HepG2 (cell line): ENCODE measurements around the gene MBL2. TPM values are rescaled to one million over a fixed set of nuclear protein-coding genes. Genes with fewer than 3 reads are reported as not detected.

Experiments used
- ATAC-seq: fragments of 200-7000 bp; cut with Tn5 transposase; 3 replicates; pipeline ENCODE4 v1.9.1; 2020; ENCODE audit warnings: mild to moderate bottlenecking, moderate library complexity
- BruUV-seq: library from RNA; stranded (reverse); fragments of 400-500 nt; replicated peaks from 2 replicates; lab custom pipeline; 2021; lab: Mats Ljungman, UMichigan
- CTCF ChIA-PET: fragments of 300-600 bp; formaldehyde crosslinking; extraction: SDS; loops from one replicate; lab custom pipeline; 2021; ENCODE audit warnings: low total read pairs, inconsistent platforms, low intra/inter-chr PET ratio; lab: Yijun Ruan, JAX
- POLR2A ChIA-PET: fragments of 350-600 bp; sonication (Branson Sonifier 250); formaldehyde crosslinking; loops from one replicate; lab custom pipeline; 2020; ENCODE audit warnings: antibody characterized with exemption, inconsistent platforms; lab: Yijun Ruan, JAX
- DNase-seq: peaks from one replicate; pipeline ENCODE4 v3.0.0-alpha.2; 2015; ENCODE audit warnings: low spot score
- FAIRE-seq: peaks from 3 replicates; lab custom pipeline; 2011; peaks lifted over from hg19 to GRCh38; lab: Jason Lieb, UNC
- H2AFZ ChIP-seq: one replicate; pipeline ENCODE4 v1.6.1; 2011; ENCODE audit warnings: low read length, inconsistent platforms
- H3K27ac ChIP-seq: fragments of 300-600 bp; 3 replicates; pipeline ENCODE4 v1.8.0; 2011; ENCODE audit warnings: mixed run types, mild to moderate bottlenecking, mixed read lengths, low read length, inconsistent platforms; ENCODE audit not compliant: insufficient read depth; ENCODE audit errors: extremely low read length
- H3K27me3 ChIP-seq, 2 experiments: fragments of 200-600 bp in 1 of 2; 2 replicates in 1 of 2; 3 replicates in 1 of 2; pipeline versions ENCODE4 v1.6.0 to v1.8.0; 2011; ENCODE audit warnings: low read length in 2 of 2, mild to moderate bottlenecking in 2 of 2, moderate library complexity in 2 of 2, inconsistent platforms in 1 of 2; ENCODE audit not compliant: insufficient read depth in 2 of 2, control insufficient read depth in 1 of 2
- H3K36me3 ChIP-seq, 2 experiments: fragments of 200-600 bp in 1 of 2; replicated peaks in 1 of 2; 2 replicates in 1 of 2; 3 replicates in 1 of 2; pipeline versions ENCODE4 v1.5.1 to v1.8.0; 2011; ENCODE audit warnings: low read length in 2 of 2, inconsistent platforms in 1 of 2; ENCODE audit not compliant: insufficient read depth in 2 of 2, control insufficient read depth in 1 of 2
- H3K4me1 ChIP-seq: 2 replicates; pipeline ENCODE4 v1.5.1; 2012; ENCODE audit warnings: low read length, inconsistent platforms; ENCODE audit not compliant: insufficient read depth
- H3K4me2 ChIP-seq: 2 replicates; pipeline ENCODE4 v1.6.0; 2011; ENCODE audit warnings: low read depth, low read length, inconsistent platforms
- H3K4me3 ChIP-seq, 3 experiments: fragments of 200-600 bp in 1 of 3; sonication (generic), shearing (Covaris generic) in 1 of 3; replicated peaks in 1 of 3; 2 replicates each; pipeline ENCODE4 v1.5.1; 2011 to 2016; ENCODE audit warnings: low read length in 3 of 3, inconsistent platforms in 2 of 3, low read depth in 2 of 3, mild to moderate bottlenecking in 2 of 3, control low read depth in 1 of 3, mixed read lengths in 1 of 3; ENCODE audit not compliant: insufficient read depth in 1 of 3
- H3K79me2 ChIP-seq: one replicate; pipeline ENCODE4 v1.6.1; 2011; ENCODE audit warnings: low read length, inconsistent platforms; ENCODE audit not compliant: insufficient read depth
- H3K9ac ChIP-seq: 2 replicates; pipeline ENCODE4 v1.6.0; 2011; ENCODE audit warnings: mild to moderate bottlenecking, low read depth, low read length, inconsistent platforms; ENCODE audit not compliant: insufficient read depth
- H3K9me3 ChIP-seq: 2 replicates; pipeline ENCODE4 v1.5.1; 2012; ENCODE audit warnings: mild to moderate bottlenecking, low read length
- H4K20me1 ChIP-seq: 2 replicates; pipeline ENCODE4 v1.6.0; 2011; ENCODE audit warnings: inconsistent platforms, mild to moderate bottlenecking, low read length, moderate library complexity; ENCODE audit not compliant: insufficient read depth
- EEA1 ChIP-seq: sonication (generic); formaldehyde crosslinking; IDR thresholded peaks from 2 replicates; pipeline ENCODE4 v1.5.1; 2020; ENCODE audit warnings: mild to moderate bottlenecking, missing genetic modification reagents, borderline replicate concordance
- GRHL1 ChIP-seq: sonication (generic); formaldehyde crosslinking; conservative IDR thresholded peaks from 2 replicates; pipeline ENCODE4 v1.8.0; 2022; ENCODE audit warnings: missing genetic modification reagents
- HIVEP1 ChIP-seq: sonication (generic); formaldehyde crosslinking; IDR thresholded peaks from 2 replicates; pipeline ENCODE4 v1.4.0; 2020; ENCODE audit warnings: mild to moderate bottlenecking, missing genetic modification reagents
- STAG1 ChIP-seq: sonication (generic); formaldehyde crosslinking; IDR thresholded peaks from 2 replicates; pipeline ENCODE4 v1.4.0; 2020; ENCODE audit warnings: missing genetic modification reagents
- ZNF18 ChIP-seq: sonication (generic); formaldehyde crosslinking; IDR thresholded peaks from 2 replicates; pipeline ENCODE4 v1.8.0; 2022; ENCODE audit warnings: mild to moderate bottlenecking, missing genetic modification reagents; ENCODE audit not compliant: insufficient replicate concordance
- ZNF382 ChIP-seq: sonication (generic); formaldehyde crosslinking; IDR thresholded peaks from 2 replicates; pipeline ENCODE4 v1.5.0; 2020; ENCODE audit warnings: missing genetic modification reagents, mild to moderate bottlenecking, borderline replicate concordance
- ZNF431 ChIP-seq: sonication (generic); formaldehyde crosslinking; IDR thresholded peaks from 2 replicates; pipeline ENCODE4 v1.9.0; 2022; ENCODE audit warnings: missing genetic modification reagents, low read depth, mild to moderate bottlenecking, borderline replicate concordance
- ZNF546 ChIP-seq: sonication (generic); formaldehyde crosslinking; conservative IDR thresholded peaks from 2 replicates; pipeline ENCODE4 v1.8.1; 2023; ENCODE audit warnings: mild to moderate bottlenecking, missing genetic modification reagents
- ZNF709 ChIP-seq: sonication (generic); formaldehyde crosslinking; IDR thresholded peaks from 2 replicates; pipeline ENCODE4 v1.5.0; 2020; ENCODE audit warnings: mild to moderate bottlenecking, missing genetic modification reagents
- WGBS: methylation state at CpG from one replicate; pipeline ENCODE4 v1.1.6; 2017; ENCODE audit warnings: low lambda C conversion rate; 5-methylcytosine and 5-hydroxymethylcytosine counted together
- in situ Hi-C: cut with HindIII; loops from 2 replicates; pipeline ENCODE4 v1.10.0; 2017; ENCODE audit warnings: low pct_unique_long_range_greater_than_20kb; ENCODE audit not compliant: extremely low pct_ligation_motif_present
- intact Hi-C: fragments of 100-400 bp; cut with micrococcal nuclease; formaldehyde crosslinking; loops from one replicate; pipeline ENCODE4 v1.10.0; 2022; ENCODE audit not compliant: unreplicated experiment
- polyA plus RNA-seq, 8 experiments: library from polyadenylated mRNA; depleted of rRNA in 3 of 8; stranded (reverse) in 7 of 8; unstranded in 1 of 8; fragments of >200 nt; fragmentation: Illumina TruSeq in 4 of 8; extraction: Trizol in 4 of 8; gene quantifications; 2 replicates each; pipeline versions ENCODE4 v1.2.1 to v1.2.3, GENCODE V29; 2011 to 2016; ENCODE audit warnings: low read depth in 4 of 8, missing spikeins in 1 of 8, mixed read lengths in 1 of 8; ENCODE audit not compliant: insufficient read depth in 1 of 8
- total RNA-seq, 5 experiments: library from RNA; depleted of rRNA; stranded (reverse); fragments of >200 nt; fragmentation: Illumina TruSeq; extraction: Trizol; gene quantifications; 2 replicates each; pipeline ENCODE4 v1.2.3, GENCODE V29; 2016; ENCODE audit warnings: low read depth in 1 of 5
- TF ChIP-seq, protein P1 (sequence below): sonication (generic); formaldehyde crosslinking; IDR thresholded peaks from 2 replicates; pipeline ENCODE4 v1.5.0; 2020; ENCODE audit warnings: mild to moderate bottlenecking, missing genetic modification reagents, borderline replicate concordance

Gene MBL2
- total and polyA plus RNA-seq, 2 of the 13 experiments (the other 11 are each of a cell fraction or from before 2014, with no cell fraction given): 9.6 to 16.2 TPM

DNA sequence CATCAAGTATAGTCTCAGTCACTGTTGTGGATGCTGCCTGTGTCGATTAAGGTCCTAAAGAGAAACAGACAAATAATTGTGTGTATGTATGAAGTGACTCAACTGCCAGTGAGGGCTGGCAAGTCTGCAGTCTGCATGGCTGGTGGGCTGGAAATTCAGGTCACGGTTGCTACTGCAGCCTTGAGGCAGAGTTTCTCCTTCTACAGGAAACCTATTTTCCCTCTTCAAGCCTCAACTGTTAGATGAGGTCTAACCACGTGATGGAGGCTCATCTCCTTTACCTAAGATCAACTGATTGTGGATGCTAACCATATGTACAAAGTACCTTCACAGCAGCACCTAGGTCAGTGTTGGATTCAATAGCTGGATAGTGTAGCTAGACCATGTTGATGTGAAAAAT is 29.9 kb downstream of the MBL2 start:
- Histone ChIP-seq H3K9ac (no peak overlapping the region), H3K9me3 (no peaks in the 10 kb centered on the region), H4K20me1 (no peaks in the 10 kb centered on the region), H3K79me2 (no peaks in the 10 kb centered on the region), H3K4me1 (peaks cover 47% of the 10 kb centered on the region), H3K27ac (no peak overlapping the region), H3K27me3 (no peaks in the 10 kb centered on the region), H2AFZ (no peak overlapping the region), H3K36me3 (no peaks in the 10 kb centered on the region; a peak in 1 of 5 replicates), H3K4me2 (no peak overlapping the region), H3K4me3 (no peak overlapping the region)
- intact Hi-C loops (no loop called here), in situ Hi-C loops (loop anchor here (5.0 kb wide), 1 partner anchor 40 kb away; no protein-coding TSS in a partner anchor)
- FAIRE-seq (no peak), ATAC-seq (no peak), DNase-seq (no peak)
- POLR2A ChIA-PET: interaction anchor here (2.6 kb wide), 1 partner anchor 33 kb away, joined by 12 read pairs; no protein-coding TSS in a partner anchor
- BruUV-seq: no TSS peak
- CTCF ChIA-PET: interaction anchor here (6.1 kb wide), 1 partner anchor 36 kb away, joined by 218 read pairs; no protein-coding TSS in a partner anchor
- TF ChIP-seq ZNF546 (CRISPR knock-in tag) (no peak), GRHL1 (CRISPR knock-in tag) (no peak), STAG1 (CRISPR knock-in tag) (no peak), EEA1 (CRISPR knock-in tag) (no peak), ZNF18 (no peak), ZNF382 (CRISPR knock-in tag) (no peak), HIVEP1 (CRISPR knock-in tag) (no peak), ZNF431 (CRISPR knock-in tag) (no peak), ZNF709 (CRISPR knock-in tag) (no peak)
- TF ChIP-seq, protein P1, sequence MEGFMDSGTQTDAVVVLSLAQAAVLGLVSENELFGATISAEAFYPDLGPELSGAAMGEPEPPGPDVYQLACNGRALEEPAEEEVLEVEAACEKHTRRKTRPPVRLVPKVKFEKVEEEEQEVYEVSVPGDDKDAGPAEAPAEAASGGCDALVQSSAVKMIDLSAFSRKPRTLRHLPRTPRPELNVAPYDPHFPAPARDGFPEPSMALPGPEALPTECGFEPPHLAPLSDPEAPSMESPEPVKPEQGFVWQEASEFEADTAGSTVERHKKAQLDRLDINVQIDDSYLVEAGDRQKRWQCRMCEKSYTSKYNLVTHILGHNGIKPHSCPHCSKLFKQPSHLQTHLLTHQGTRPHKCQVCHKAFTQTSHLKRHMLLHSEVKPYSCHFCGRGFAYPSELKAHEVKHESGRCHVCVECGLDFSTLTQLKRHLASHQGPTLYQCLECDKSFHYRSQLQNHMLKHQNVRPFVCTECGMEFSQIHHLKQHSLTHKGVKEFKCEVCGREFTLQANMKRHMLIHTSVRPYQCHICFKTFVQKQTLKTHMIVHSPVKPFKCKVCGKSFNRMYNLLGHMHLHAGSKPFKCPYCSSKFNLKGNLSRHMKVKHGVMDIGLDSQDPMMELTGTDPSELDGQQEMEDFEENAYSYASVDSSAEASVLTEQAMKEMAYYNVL (CRISPR knock-in tag): no peak
- 90% methylated on average over 2 of the region's 3 CpGs for WGBS
